DOHH2 (cell line): ENCODE results near the gene FUT8.
A peak's percentile ranks its signal among the peaks of the same experiment; 100 is the strongest.

ENCODE experiments used
- H3F3A ChIP-seq: fragments of 200-600 bp; sonication (generic), shearing (Covaris generic); 2 replicates; pipeline ENCODE4 v1.6.0; 2016; ENCODE audit warnings: antibody characterized with exemption, mild to moderate bottlenecking; ENCODE audit not compliant: control insufficient read depth, insufficient read depth
- H3K27ac ChIP-seq: fragments of 200-600 bp; sonication (generic); 2 replicates; pipeline ENCODE4 v1.5.1; 2014; ENCODE audit warnings: low read depth, mild to moderate bottlenecking, low read length, moderate library complexity
- H3K27me3 ChIP-seq: fragments of 200-600 bp; sonication (generic); 2 replicates; pipeline ENCODE4 v1.6.1; 2014; ENCODE audit warnings: mild to moderate bottlenecking, low read length, mixed read lengths; ENCODE audit not compliant: control insufficient read depth
- H3K36me3 ChIP-seq: fragments of 200-600 bp; sonication (generic); 2 replicates; pipeline ENCODE4 v1.6.1; 2014; ENCODE audit warnings: mild to moderate bottlenecking, low read length, moderate library complexity, mixed read lengths; ENCODE audit not compliant: control insufficient read depth
- H3K4me1 ChIP-seq: fragments of 200-600 bp; sonication (generic); 2 replicates; pipeline ENCODE4 v1.6.1; 2014; ENCODE audit warnings: mild to moderate bottlenecking, low read length, mixed read lengths; ENCODE audit not compliant: control insufficient read depth
- H3K4me2 ChIP-seq: fragments of 200-600 bp; sonication (generic); 2 replicates; pipeline ENCODE4 v1.6.0; 2014; ENCODE audit warnings: mild to moderate bottlenecking, low read length, moderate library complexity
- H3K4me3 ChIP-seq: fragments of 200-600 bp; sonication (generic); 2 replicates; pipeline ENCODE4 v1.5.1; 2014; ENCODE audit warnings: mild to moderate bottlenecking, low read length, mixed read lengths
- H3K79me2 ChIP-seq: fragments of 200-600 bp; sonication (generic); 2 replicates; pipeline ENCODE4 v1.6.1; 2014; ENCODE audit warnings: mild to moderate bottlenecking, low read length, mixed read lengths; ENCODE audit not compliant: control insufficient read depth
- H3K9me2 ChIP-seq: fragments of 200-600 bp; sonication (generic); replicated peaks from 2 replicates; pipeline ENCODE4 v1.6.1; 2014; ENCODE audit warnings: mild to moderate bottlenecking, low read length, mixed read lengths; ENCODE audit not compliant: control insufficient read depth
- H3K9me3 ChIP-seq: fragments of 200-600 bp; sonication (generic); 2 replicates; pipeline ENCODE4 v1.6.1; 2014; ENCODE audit warnings: antibody characterized with exemption, low read length, mixed read lengths; ENCODE audit not compliant: control insufficient read depth, insufficient read depth
- H4K20me1 ChIP-seq: fragments of 200-600 bp; sonication (generic); 2 replicates; pipeline ENCODE4 v1.6.0; 2014; ENCODE audit warnings: low read depth, mild to moderate bottlenecking, antibody characterized with exemption, low read length, moderate library complexity; ENCODE audit not compliant: control insufficient read depth, insufficient read depth
- EZH2phosphoT487 ChIP-seq: fragments of 200-600 bp; sonication (generic); IDR thresholded peaks from 2 replicates; pipeline ENCODE4 v1.6.1; 2017; ENCODE audit warnings: borderline replicate concordance, mild to moderate bottlenecking, antibody characterized with exemption, low read length, moderate library complexity, mixed read lengths
- TF ChIP-seq, protein P1 (sequence below): fragments of 200-600 bp; sonication (generic); IDR thresholded peaks from one replicate; pipeline ENCODE4 v1.5.1; 2014; ENCODE audit warnings: antibody characterized with exemption, mild to moderate bottlenecking, low read depth, low read length; ENCODE audit not compliant: poor library complexity, severe bottlenecking

The FUT8 gene

DNA sequence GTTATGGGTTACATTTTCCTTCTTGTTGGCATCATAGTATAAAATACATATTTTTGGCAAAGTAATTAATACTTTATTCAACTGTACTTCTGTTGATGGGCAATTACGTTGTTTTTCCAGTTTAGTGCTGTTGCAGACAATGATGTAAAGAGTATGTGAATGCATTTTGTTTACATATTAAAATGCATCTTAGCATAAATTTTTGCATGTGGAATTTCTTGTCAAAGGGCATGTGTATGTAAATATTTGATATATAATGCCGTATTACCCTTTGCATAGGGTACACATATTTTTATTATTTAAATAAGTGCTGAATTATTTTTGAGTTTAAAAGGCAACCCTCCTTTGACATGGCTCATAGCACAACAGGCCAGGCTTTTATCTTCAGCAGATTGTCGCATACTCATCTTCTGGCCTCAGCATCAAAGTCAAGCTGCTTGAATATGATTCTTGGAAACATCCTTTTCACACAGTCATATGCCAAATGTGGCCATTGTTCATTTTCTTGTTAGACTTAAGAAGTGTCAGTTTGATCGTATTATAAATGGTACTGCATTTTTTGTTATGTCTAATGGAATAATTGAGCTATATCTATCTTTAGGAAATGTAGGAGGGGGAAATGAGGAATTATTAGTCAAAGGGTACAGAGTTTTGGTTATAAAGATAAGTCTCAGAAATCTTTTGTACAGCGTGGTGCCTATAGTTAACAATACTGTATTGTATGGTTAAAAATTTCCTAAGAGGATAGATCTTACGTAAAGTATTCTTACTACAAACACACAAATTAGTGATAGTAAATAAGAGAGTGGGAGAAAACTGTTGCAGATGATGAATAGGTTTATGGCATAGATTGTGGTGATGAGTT, 138.5 kb downstream of the FUT8 start:
- H3F3A ChIP-seq: no peaks in the 10 kb centered on the region
- H3K36me3 ChIP-seq: no peaks in the 10 kb centered on the region
- peaks cover 71% of the 10 kb centered on the region for H3K79me2 ChIP-seq
- no peak overlapping the region for H3K4me2 ChIP-seq
- peaks cover 22% of the 10 kb centered on the region for H3K4me1 ChIP-seq
- no peaks in the 10 kb centered on the region for H4K20me1 ChIP-seq
- no peak for TF ChIP-seq EZH2phosphoT487
- TF ChIP-seq, protein P1, sequence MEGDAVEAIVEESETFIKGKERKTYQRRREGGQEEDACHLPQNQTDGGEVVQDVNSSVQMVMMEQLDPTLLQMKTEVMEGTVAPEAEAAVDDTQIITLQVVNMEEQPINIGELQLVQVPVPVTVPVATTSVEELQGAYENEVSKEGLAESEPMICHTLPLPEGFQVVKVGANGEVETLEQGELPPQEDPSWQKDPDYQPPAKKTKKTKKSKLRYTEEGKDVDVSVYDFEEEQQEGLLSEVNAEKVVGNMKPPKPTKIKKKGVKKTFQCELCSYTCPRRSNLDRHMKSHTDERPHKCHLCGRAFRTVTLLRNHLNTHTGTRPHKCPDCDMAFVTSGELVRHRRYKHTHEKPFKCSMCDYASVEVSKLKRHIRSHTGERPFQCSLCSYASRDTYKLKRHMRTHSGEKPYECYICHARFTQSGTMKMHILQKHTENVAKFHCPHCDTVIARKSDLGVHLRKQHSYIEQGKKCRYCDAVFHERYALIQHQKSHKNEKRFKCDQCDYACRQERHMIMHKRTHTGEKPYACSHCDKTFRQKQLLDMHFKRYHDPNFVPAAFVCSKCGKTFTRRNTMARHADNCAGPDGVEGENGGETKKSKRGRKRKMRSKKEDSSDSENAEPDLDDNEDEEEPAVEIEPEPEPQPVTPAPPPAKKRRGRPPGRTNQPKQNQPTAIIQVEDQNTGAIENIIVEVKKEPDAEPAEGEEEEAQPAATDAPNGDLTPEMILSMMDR: no peak
- H3K9me3 ChIP-seq: no peaks in the 10 kb centered on the region
- no peaks in the 10 kb centered on the region for H3K9me2 ChIP-seq
- H3K27me3 ChIP-seq: no peaks in the 10 kb centered on the region
- H3K27ac ChIP-seq: no peak overlapping the region
- no peak overlapping the region for H3K4me3 ChIP-seq

DNA sequence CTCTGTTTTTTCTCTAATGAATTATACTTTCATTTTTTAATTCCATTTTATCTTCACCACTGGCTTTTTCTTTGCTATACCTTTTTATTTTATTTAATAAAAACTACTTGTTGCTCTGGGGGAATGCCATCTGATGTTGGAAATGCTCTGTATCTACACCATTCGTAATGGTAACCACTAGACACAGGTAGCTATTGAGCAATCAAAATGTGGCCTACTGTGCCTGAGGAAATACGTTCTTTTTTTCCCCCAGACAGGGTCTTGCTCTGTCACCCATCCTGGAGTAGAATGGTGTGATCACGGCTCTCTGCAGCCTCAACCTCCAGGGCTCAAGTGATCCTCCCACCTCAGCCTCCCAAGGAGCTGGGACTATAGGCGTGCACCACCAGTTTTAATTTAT, 140.2 kb downstream of the FUT8 start:
- Histone ChIP-seq H3K4me1 (peaks cover 22% of the 10 kb centered on the region), H3K4me2 (no peak overlapping the region), H3K36me3 (no peaks in the 10 kb centered on the region), H3K9me2 (no peaks in the 10 kb centered on the region), H3F3A (no peaks in the 10 kb centered on the region; the same call in 1 of the 2 replicates), H3K79me2 (peaks cover 81% of the 10 kb centered on the region), H3K27ac (no peak overlapping the region), H3K4me3 (no peak overlapping the region), H4K20me1 (no peaks in the 10 kb centered on the region), H3K27me3 (no peaks in the 10 kb centered on the region), H3K9me3 (no peaks in the 10 kb centered on the region)
- TF ChIP-seq EZH2phosphoT487: no peak

DNA sequence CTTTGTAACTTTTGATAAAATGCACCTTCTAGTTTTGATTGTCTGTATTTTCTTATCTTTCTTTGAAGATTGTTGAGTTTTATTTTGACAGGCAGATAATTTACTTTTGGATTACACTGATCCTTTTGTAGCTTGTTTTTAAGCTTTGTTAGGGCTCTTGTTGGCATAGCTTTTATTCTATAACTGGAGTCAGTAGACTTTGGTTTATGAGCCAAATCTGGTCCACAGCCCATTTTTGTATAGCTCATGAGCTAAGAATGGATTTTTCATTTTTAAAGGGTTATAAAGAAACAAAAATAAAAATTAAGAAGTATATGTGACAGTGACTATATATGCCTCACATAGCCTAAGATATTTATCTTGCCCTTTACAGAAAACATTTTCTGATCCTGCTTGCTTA, 142.3 kb downstream of the FUT8 start:
- H3K27me3 ChIP-seq: no peaks in the 10 kb centered on the region
- no peaks in the 10 kb centered on the region for H3K9me2 ChIP-seq
- no peaks in the 10 kb centered on the region for H4K20me1 ChIP-seq
- H3K79me2 ChIP-seq: peaks cover 91% of the 10 kb centered on the region
- TF ChIP-seq, protein P1: no peak
- no peak for TF ChIP-seq EZH2phosphoT487
- no peaks in the 10 kb centered on the region; the same call in 1 of the 2 replicates for H3F3A ChIP-seq
- peak overlapping the region; percentile 26 for H3K4me2 ChIP-seq
- H3K4me3 ChIP-seq: 0 out of 2 replicates have a peak overlapping the region, but pooled peaks have one; percentile 1
- no peaks in the 10 kb centered on the region for H3K36me3 ChIP-seq
- no peak overlapping the region for H3K27ac ChIP-seq
- H3K9me3 ChIP-seq: no peaks in the 10 kb centered on the region
- H3K4me1 ChIP-seq: peaks cover 22% of the 10 kb centered on the region

DNA sequence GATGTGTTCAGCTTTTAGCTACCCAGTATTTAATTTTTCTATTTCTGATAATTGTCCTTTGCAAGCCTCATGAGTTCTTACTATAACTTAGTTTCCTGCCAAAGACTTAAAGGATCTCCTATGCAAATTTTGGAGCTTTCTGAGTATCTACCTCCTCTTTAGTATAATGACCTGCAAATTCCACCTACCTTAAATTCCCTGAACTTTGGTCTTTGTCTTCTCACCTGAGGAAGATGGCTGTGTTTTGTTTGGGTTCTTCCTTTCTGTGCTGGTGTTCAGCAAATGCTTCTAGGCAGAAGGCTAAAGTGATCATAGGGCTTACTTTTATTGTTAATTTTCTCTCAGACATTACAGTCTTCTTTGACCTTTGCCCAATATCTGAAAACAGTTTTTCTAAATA, 142.8 kb downstream of the FUT8 start:
- Histone ChIP-seq H3K4me3 (0 out of 2 replicates have a peak overlapping the region, but pooled peaks have one; percentile 1), H3K36me3 (0 out of 2 replicates have a peak, but pooled peaks cover under 1% of the 10 kb centered on the region), H3K4me1 (peaks cover 22% of the 10 kb centered on the region), H3K4me2 (peak overlapping the region; percentile 26), H3F3A (no peaks in the 10 kb centered on the region; the same call in 1 of the 2 replicates), H3K79me2 (peaks cover 89% of the 10 kb centered on the region), H4K20me1 (no peaks in the 10 kb centered on the region), H3K9me2 (no peaks in the 10 kb centered on the region), H3K9me3 (no peaks in the 10 kb centered on the region), H3K27me3 (no peaks in the 10 kb centered on the region), H3K27ac (no peak overlapping the region)
- TF ChIP-seq EZH2phosphoT487: no peak
- TF ChIP-seq, protein P1: no peak
